Gastroesophageal sphincter (tissue), 3 donors: ENCODE data around the gene TPP2.

Source experiments
- CTCF ChIP-seq, 4 experiments: fragments of 200-600 bp in 2 of 4; fragments of 450-650 bp in 2 of 4; sonication (generic) in 1 of 4; IDR thresholded peaks; one replicate each; pipeline ENCODE4 v1.5.1; 2017 to 2019; ENCODE audit warnings: antibody characterized with exemption in 4 of 4, mild to moderate bottlenecking in 2 of 4, moderate library complexity in 2 of 4
- EP300 ChIP-seq: sonication (generic); formaldehyde crosslinking; IDR thresholded peaks from one replicate; pipeline ENCODE4 v1.6.1; 2017; ENCODE audit warnings: antibody characterized with exemption, mild to moderate bottlenecking
- POLR2A ChIP-seq, 2 donors: fragments of 450-650 bp; IDR thresholded peaks; one replicate each; pipeline ENCODE4 v1.6.1; 2017; ENCODE audit warnings: antibody characterized with exemption in 2 of 2, mild to moderate bottlenecking in 2 of 2, moderate library complexity in 1 of 2
- POLR2AphosphoS5 ChIP-seq: sonication (generic); formaldehyde crosslinking; IDR thresholded peaks from one replicate; pipeline ENCODE4 v1.6.1; 2017; ENCODE audit warnings: antibody characterized with exemption

- no peak for TF ChIP-seq CTCF (IDR thresholded peaks at IDR 0.05)
- TF ChIP-seq POLR2AphosphoS5: no peak
- TF ChIP-seq POLR2A (IDR thresholded peaks at IDR 0.05): no peak
- no peak for TF ChIP-seq EP300
Observed at GRCh38 chr13:102682727-102683126, 85.9 kb downstream of the TPP2 start.
